GM12878 (cell line): Measurements from ENCODE around the gene GDE1. TPM values are rescaled to one million over a fixed set of nuclear protein-coding genes. Genes with fewer than 3 reads are reported as not detected.

Experiments used
- ATAC-seq: fragments of 200-7000 bp; cut with Tn5 transposase; 3 replicates; pipeline ENCODE4 v1.9.1; 2020; ENCODE audit warnings: mild to moderate bottlenecking, moderate library complexity
- BruUV-seq: library from RNA; stranded (reverse); fragments of 400-500 nt; replicated peaks from 2 replicates; lab custom pipeline; 2021; lab: Mats Ljungman, UMichigan
- CTCF ChIA-PET: fragments of 300-600 bp; sonication (Branson Sonifier 250); formaldehyde crosslinking; extraction: SDS; loops from one replicate; lab custom pipeline; 2021; ENCODE audit warnings: inconsistent platforms; lab: Yijun Ruan, JAX
- POLR2A ChIA-PET: fragments of 350-600 bp; formaldehyde crosslinking; extraction: SDS; loops from one replicate; lab custom pipeline; 2021; ENCODE audit warnings: inconsistent platforms; lab: Charles Lee
- RAD21 ChIA-PET: fragments of 300-600 bp; sonication (Branson Sonifier 250); formaldehyde crosslinking; loops from one replicate; lab custom pipeline; 2023; ENCODE audit warnings: antibody characterized with exemption; ENCODE audit not compliant: unreplicated experiment; lab: Charles Lee
- SMC1A ChIA-PET: fragments of 300-600 bp; sonication (Branson Sonifier 250); formaldehyde crosslinking; loops from one replicate; lab custom pipeline; 2023; ENCODE audit not compliant: unreplicated experiment, uncharacterized antibody; lab: Charles Lee
- DNase-seq: peaks from one replicate; pipeline ENCODE4 v3.0.0-alpha.2; 2011; ENCODE audit warnings: low read depth, low spot score
- FAIRE-seq: peaks from 3 replicates; lab custom pipeline; 2011; peaks lifted over from hg19 to GRCh38; lab: Jason Lieb, UNC
- H2AFZ ChIP-seq: 2 replicates; pipeline ENCODE4 v1.6.0; 2011; ENCODE audit warnings: low read depth, low read length, control low read depth; ENCODE audit not compliant: control insufficient read depth
- H3K27ac ChIP-seq: 2 replicates; pipeline ENCODE4 v1.5.1; 2011; ENCODE audit warnings: control low read depth; ENCODE audit not compliant: control insufficient read depth, insufficient read depth
- H3K27me3 ChIP-seq, 2 experiments: replicated peaks in 1 of 2; 2 replicates each; pipeline versions ENCODE4 v1.6.0 to v1.6.1; 2011; ENCODE audit warnings: low read length in 1 of 2; ENCODE audit not compliant: control insufficient read depth in 2 of 2, insufficient read depth in 2 of 2
- H3K36me3 ChIP-seq, 2 experiments: 2 replicates each; pipeline ENCODE4 v1.5.1; 2011; ENCODE audit warnings: low read length in 1 of 2; ENCODE audit not compliant: control insufficient read depth in 2 of 2, insufficient read depth in 2 of 2
- H3K4me1 ChIP-seq: 2 replicates; pipeline ENCODE4 v1.6.1; 2011; ENCODE audit warnings: mild to moderate bottlenecking, low read length, moderate library complexity, mixed read lengths; ENCODE audit not compliant: control insufficient read depth, insufficient read depth
- H3K4me2 ChIP-seq: 2 replicates; pipeline ENCODE4 v1.6.0; 2011; ENCODE audit warnings: control low read depth; ENCODE audit not compliant: control insufficient read depth, insufficient read depth
- H3K4me3 ChIP-seq: fragments of 200-600 bp; sonication (generic); 2 replicates; pipeline ENCODE4 v1.5.1; 2016
- H3K79me2 ChIP-seq: 2 replicates; pipeline ENCODE4 v1.6.0; 2011; ENCODE audit warnings: low read length; ENCODE audit not compliant: control insufficient read depth, insufficient read depth
- H3K9ac ChIP-seq: 2 replicates; pipeline ENCODE4 v1.8.0; 2011; ENCODE audit warnings: low read length, control low read depth, mixed read lengths; ENCODE audit not compliant: control insufficient read depth, insufficient read depth
- H3K9me3 ChIP-seq: replicated peaks from 3 replicates; pipeline ENCODE4 v1.5.1; 2011; ENCODE audit warnings: mild to moderate bottlenecking, low read length; ENCODE audit not compliant: control insufficient read depth, insufficient read depth
- H4K20me1 ChIP-seq: 2 replicates; pipeline ENCODE4 v1.6.0; 2011; ENCODE audit not compliant: control insufficient read depth, insufficient read depth
- BACH1 ChIP-seq: fragments of 450-650 bp; IDR thresholded peaks from 2 replicates; pipeline ENCODE4 v1.6.1; 2017; ENCODE audit warnings: mild to moderate bottlenecking, borderline replicate concordance
- HDAC2 ChIP-seq: fragments of 200-600 bp; sonication (generic); IDR thresholded peaks from 2 replicates; pipeline ENCODE4 v1.6.1; 2017
- IKZF2 ChIP-seq, 2 experiments: fragments of 450-650 bp; IDR thresholded peaks; 2 replicates each; pipeline ENCODE4 v1.6.1; 2017; ENCODE audit warnings: mild to moderate bottlenecking in 2 of 2, moderate library complexity in 2 of 2
- MXI1 ChIP-seq: fragments of 150-350 bp; IDR thresholded peaks from 2 replicates; pipeline ENCODE4 v1.6.1; 2011; ENCODE audit warnings: low read depth, mild to moderate bottlenecking, inconsistent platforms, low read length, improper control_type of control experiment
- WGBS: methylation state at CpG from one replicate; pipeline ENCODE4 v1.1.6; 2016; ENCODE audit warnings: low lambda C conversion rate; ENCODE audit not compliant: insufficient replicate concordance, insufficient coverage; ENCODE audit errors: missing lambda C conversion rate; 5-methylcytosine and 5-hydroxymethylcytosine counted together
- in situ Hi-C: fragments of 300-500 bp; cut with MboI; formaldehyde crosslinking; loops from 9 replicates; pipeline ENCODE4 v1.14.3; 2018; ENCODE audit warnings: mixed read lengths
- intact Hi-C: fragments of 100-400 bp; cut with micrococcal nuclease; formaldehyde crosslinking; loops from one replicate; pipeline ENCODE4 v1.14.2; 2022; ENCODE audit not compliant: unreplicated experiment
- polyA plus RNA-seq, 11 experiments: library from polyadenylated mRNA; depleted of rRNA in 4 of 11; unstranded in 6 of 11; stranded (reverse) in 5 of 11; fragments of >200 nt; fragmentation: Nextera tagmentation in 4 of 11; fragmentation: Illumina TruSeq in 1 of 11; extraction: Ambion mirVana in 4 of 11; extraction: Trizol in 1 of 11; gene quantifications; 1 replicate in 1 of 11; 2 replicates in 10 of 11; pipeline versions ENCODE4 v1.2.1 to v1.2.3, GENCODE V29; 2011 to 2016; ENCODE audit warnings: inconsistent platforms in 2 of 11, missing spikeins in 2 of 11, low read depth in 1 of 11
- total RNA-seq, 4 experiments: library from RNA; depleted of rRNA in 3 of 4; stranded (reverse); fragments of >200 nt in 3 of 4; fragmentation: Illumina TruSeq in 1 of 4; extraction: Trizol in 1 of 4; gene quantifications; 2 replicates each; pipeline versions ENCODE4 v1.2.1 to v1.2.3, GENCODE V29; 2013 to 2021
- TF ChIP-seq, protein P1 (sequence below): fragments of 450-650 bp; IDR thresholded peaks from 2 replicates; pipeline ENCODE4 v1.6.1; 2016; ENCODE audit warnings: mild to moderate bottlenecking
- TF ChIP-seq, protein P2 (sequence below): fragments of 450-650 bp; IDR thresholded peaks from 2 replicates; pipeline ENCODE4 v1.6.1; 2017; ENCODE audit warnings: mild to moderate bottlenecking, low read depth, inconsistent platforms; ENCODE audit not compliant: poor library complexity, severe bottlenecking

Gene GDE1
- total and polyA plus RNA-seq, 10 of the 15 experiments (the other 5 are each of a cell fraction or from before 2014, with no cell fraction given), result 14.8 to 31.8 (median 21.0) TPM

DNA sequence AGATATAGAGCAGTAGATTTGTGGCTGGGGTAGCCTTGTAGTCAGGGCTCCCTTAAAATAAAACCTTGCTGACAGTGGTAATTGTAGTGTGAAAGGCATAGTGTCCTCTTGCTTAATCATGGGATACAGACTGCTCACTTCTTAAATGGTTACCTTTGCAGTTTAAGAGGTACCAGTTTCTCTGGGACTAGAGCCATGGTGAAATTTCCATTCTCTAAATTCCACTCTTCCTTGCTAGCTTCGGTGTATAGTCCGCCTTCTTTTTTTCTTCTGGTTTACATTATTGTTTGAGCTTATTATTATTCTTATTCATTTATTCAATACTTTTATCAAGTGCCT is 3.5 kb upstream of the GDE1 start:
- in situ Hi-C loops, result loop anchor here (10.0 kb wide), 1 partner anchor 731 kb away; the partner anchor contains the start of gene RPS15A
- FAIRE-seq, result no peak
- BruUV-seq, result no TSS peak

More for the DNA sequence above, 3.5 kb upstream of the GDE1 start:
- DNase-seq (no peak), ATAC-seq (no peak)
- Histone ChIP-seq H3K79me2 (peaks cover 52% of the 10 kb centered on the region), H3K9ac (peak overlapping the region; percentile 57), H3K36me3 (no peaks in the 10 kb centered on the region; a peak in 2 of 4 replicates), H3K9me3 (no peaks in the 10 kb centered on the region), H4K20me1 (no peaks in the 10 kb centered on the region), H3K27me3 (no peaks in the 10 kb centered on the region), H3K4me1 (peaks cover 7% of the 10 kb centered on the region), H3K27ac (peak overlapping the region; percentile 72), H3K4me3 (peak overlapping the region; percentile 69)
- intact Hi-C loops, result loop anchor here (2.0 kb wide), 1 partner anchor 29 kb away; the partner anchor contains the start of gene VPS35L
- ChIA-PET RAD21 (interaction anchor here (1.5 to 2.5 kb wide), 3 partner anchors 9 to 30 kb away, joined by 3 to 24 read pairs (median 4); partner anchors contain the start of gene VPS35L), SMC1A (interaction anchor here (0.6 to 4.5 kb wide), 6 partner anchors 11 to 543 kb away, joined by 3 to 19 read pairs (median 3); partner anchors contain the start of gene VPS35L)
- TF ChIP-seq, protein P1, sequence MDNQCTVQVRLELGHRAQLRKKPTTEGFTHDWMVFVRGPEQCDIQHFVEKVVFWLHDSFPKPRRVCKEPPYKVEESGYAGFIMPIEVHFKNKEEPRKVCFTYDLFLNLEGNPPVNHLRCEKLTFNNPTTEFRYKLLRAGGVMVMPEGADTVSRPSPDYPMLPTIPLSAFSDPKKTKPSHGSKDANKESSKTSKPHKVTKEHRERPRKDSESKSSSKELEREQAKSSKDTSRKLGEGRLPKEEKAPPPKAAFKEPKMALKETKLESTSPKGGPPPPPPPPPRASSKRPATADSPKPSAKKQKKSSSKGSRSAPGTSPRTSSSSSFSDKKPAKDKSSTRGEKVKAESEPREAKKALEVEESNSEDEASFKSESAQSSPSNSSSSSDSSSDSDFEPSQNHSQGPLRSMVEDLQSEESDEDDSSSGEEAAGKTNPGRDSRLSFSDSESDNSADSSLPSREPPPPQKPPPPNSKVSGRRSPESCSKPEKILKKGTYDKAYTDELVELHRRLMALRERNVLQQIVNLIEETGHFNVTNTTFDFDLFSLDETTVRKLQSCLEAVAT, result peak; percentile 55; the same call in 1 of the 2 replicates
- TF ChIP-seq HDAC2 (no peak), MXI1 (0 out of 2 replicates have a peak, but pooled peaks have one; percentile 4), BACH1 (no peak), IKZF2 (IDR thresholded peaks at IDR 0.05) (0 out of 4 replicates have a peak, but pooled peaks of 1 of the 2 experiments have one; percentile 37)
- TF ChIP-seq, protein P2, sequence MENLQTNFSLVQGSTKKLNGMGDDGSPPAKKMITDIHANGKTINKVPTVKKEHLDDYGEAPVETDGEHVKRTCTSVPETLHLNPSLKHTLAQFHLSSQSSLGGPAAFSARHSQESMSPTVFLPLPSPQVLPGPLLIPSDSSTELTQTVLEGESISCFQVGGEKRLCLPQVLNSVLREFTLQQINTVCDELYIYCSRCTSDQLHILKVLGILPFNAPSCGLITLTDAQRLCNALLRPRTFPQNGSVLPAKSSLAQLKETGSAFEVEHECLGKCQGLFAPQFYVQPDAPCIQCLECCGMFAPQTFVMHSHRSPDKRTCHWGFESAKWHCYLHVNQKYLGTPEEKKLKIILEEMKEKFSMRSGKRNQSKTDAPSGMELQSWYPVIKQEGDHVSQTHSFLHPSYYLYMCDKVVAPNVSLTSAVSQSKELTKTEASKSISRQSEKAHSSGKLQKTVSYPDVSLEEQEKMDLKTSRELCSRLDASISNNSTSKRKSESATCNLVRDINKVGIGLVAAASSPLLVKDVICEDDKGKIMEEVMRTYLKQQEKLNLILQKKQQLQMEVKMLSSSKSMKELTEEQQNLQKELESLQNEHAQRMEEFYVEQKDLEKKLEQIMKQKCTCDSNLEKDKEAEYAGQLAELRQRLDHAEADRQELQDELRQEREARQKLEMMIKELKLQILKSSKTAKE, result peak; percentile 28
- TF ChIP-seq, all 136 proteins: peak for 4
- peak overlapping the region; percentile 84 for H3K4me2 ChIP-seq
- ChIA-PET CTCF (interaction anchor here (0.9 to 5.2 kb wide), 4 partner anchors 15 to 30 kb away, joined by 3 to 56 read pairs (median 12); partner anchors contain the start of gene VPS35L), POLR2A (interaction anchor here (2.6 kb wide), 1 partner anchor 30 kb away, joined by 23 read pairs; the partner anchor contains the start of gene VPS35L)
- WGBS, result 97% methylated on average over 2 of the region's 2 CpGs
- H2AFZ ChIP-seq, result peak overlapping the region; percentile 38
